B cell (primary cell): ENCODE data around the gene CUZD1. TPM values are rescaled to one million over a fixed set of nuclear protein-coding genes. Genes with fewer than 3 reads are reported as not detected.

Source experiments
- ATAC-seq: fragments of 200-7000 bp; cut with Tn5 transposase; one replicate; pipeline ENCODE4 v1.10.0; 2021; ENCODE audit warnings: low read depth, mild to moderate bottlenecking, moderate number of reproducible peaks, moderate library complexity
- CTCF ChIA-PET: fragments of 350-600 bp; sonication (Branson Sonifier 250); formaldehyde crosslinking; loops from one replicate; lab custom pipeline; 2021; ENCODE audit warnings: antibody characterized with exemption, inconsistent platforms; lab: Charles Lee
- POLR2A ChIA-PET: fragments of 350-600 bp; sonication (Branson Sonifier 250); formaldehyde crosslinking; loops from one replicate; lab custom pipeline; 2021; ENCODE audit warnings: antibody characterized with exemption; lab: Charles Lee
- DNase-seq: peaks from one replicate; pipeline ENCODE4 v3.0.0; 2013
- H2AFZ ChIP-seq: 2 replicates; pipeline ENCODE4 v1.6.1; 2012; ENCODE audit warnings: mild to moderate bottlenecking, low read depth, low read length; ENCODE audit not compliant: insufficient read depth, poor library complexity, severe bottlenecking
- H3K27ac ChIP-seq, 2 donors: 1 replicate in 1 of 2; 2 replicates in 1 of 2; pipeline ENCODE4 v1.5.1; 2012 to 2013; ENCODE audit warnings: low read length in 2 of 2, mild to moderate bottlenecking in 2 of 2, moderate library complexity in 1 of 2
- H3K27me3 ChIP-seq, 4 experiments: fragments of 200-600 bp in 1 of 4; sonication (generic) in 1 of 4; replicated peaks in 1 of 4; 1 replicate in 2 of 4; 2 replicates in 2 of 4; pipeline versions ENCODE4 v1.6.1 to v1.7.0; 2013 to 2016; ENCODE audit warnings: low read length in 3 of 4, mild to moderate bottlenecking in 2 of 4, mixed read lengths in 1 of 4, moderate library complexity in 1 of 4; ENCODE audit not compliant: insufficient read depth in 4 of 4, control insufficient read depth in 3 of 4; ENCODE audit errors: control extremely low read depth in 1 of 4
- H3K36me3 ChIP-seq, 2 experiments: replicated peaks in 1 of 2; 1 replicate in 1 of 2; 2 replicates in 1 of 2; pipeline versions ENCODE4 v1.6.1 to v1.7.1; 2013; ENCODE audit warnings: low read length in 1 of 2; ENCODE audit not compliant: insufficient read depth in 2 of 2, control insufficient read depth in 1 of 2; ENCODE audit errors: control extremely low read depth in 1 of 2, extremely low read depth in 1 of 2
- H3K4me1 ChIP-seq, 2 donors: fragments of 200-600 bp in 1 of 2; sonication (generic) in 1 of 2; 1 replicate in 1 of 2; 2 replicates in 1 of 2; pipeline versions ENCODE4 v1.5.1 to v1.6.1; 2013 to 2017; ENCODE audit warnings: low read length in 2 of 2; ENCODE audit not compliant: control insufficient read depth in 2 of 2, insufficient read depth in 2 of 2
- H3K4me2 ChIP-seq: replicated peaks from 2 replicates; pipeline ENCODE3; 2012; ENCODE audit warnings: mild to moderate bottlenecking, low read depth, low read length; ENCODE audit not compliant: poor library complexity, severe bottlenecking
- H3K4me3 ChIP-seq, 5 experiments: fragments of 200-600 bp in 1 of 5; sonication (generic) in 1 of 5; 1 replicate in 3 of 5; 2 replicates in 2 of 5; pipeline versions ENCODE4 v1.5.1 to v1.7.0; 2011 to 2016; ENCODE audit warnings: low read length in 4 of 5, mild to moderate bottlenecking in 4 of 5, low read depth in 2 of 5, control low read depth in 1 of 5, moderate library complexity in 1 of 5; ENCODE audit not compliant: insufficient read depth in 1 of 5; ENCODE audit errors: control extremely low read depth in 1 of 5, extremely low read depth in 1 of 5
- H3K79me2 ChIP-seq: fragments of 200-600 bp; sonication (generic); one replicate; pipeline ENCODE4 v1.6.0; 2016; ENCODE audit warnings: low read length; ENCODE audit not compliant: control insufficient read depth, insufficient read depth
- H3K9ac ChIP-seq: fragments of 200-600 bp; sonication (generic); 2 replicates; pipeline ENCODE4 v1.6.1; 2017; ENCODE audit warnings: mild to moderate bottlenecking, low read length, moderate library complexity
- H3K9me3 ChIP-seq, 3 donors: one replicate each; pipeline versions ENCODE4 v1.6.1 to v1.7.1; 2013; ENCODE audit warnings: low read length in 2 of 3; ENCODE audit not compliant: control insufficient read depth in 2 of 3, insufficient read depth in 1 of 3; ENCODE audit errors: control extremely low read depth in 1 of 3
- H4K20me1 ChIP-seq: 2 replicates; pipeline ENCODE4 v1.6.0; 2012; ENCODE audit warnings: mild to moderate bottlenecking, low read length; ENCODE audit not compliant: insufficient read depth, control insufficient read depth, poor library complexity, severe bottlenecking
- H3K27ac Mint-ChIP-seq: one replicate; pipeline ENCODE4 v1.8.0; 2021; ENCODE audit warnings: mixed read lengths
- H3K27me3 Mint-ChIP-seq: one replicate; pipeline ENCODE4 v1.8.0; 2021; ENCODE audit warnings: mixed read lengths
- H3K4me1 Mint-ChIP-seq: one replicate; pipeline ENCODE4 v1.8.0; 2021; ENCODE audit warnings: mixed read lengths
- H3K4me3 Mint-ChIP-seq: one replicate; pipeline ENCODE4 v1.8.0; 2021; ENCODE audit warnings: mixed read lengths
- H3K9me3 Mint-ChIP-seq: one replicate; pipeline ENCODE4 v1.8.0; 2022; ENCODE audit warnings: mixed read lengths; ENCODE audit not compliant: insufficient read depth
- EZH2 ChIP-seq: IDR thresholded peaks from 2 replicates; pipeline ENCODE4 v1.6.1; 2012; ENCODE audit warnings: borderline replicate concordance, low read depth, mild to moderate bottlenecking, moderate library complexity, low read length; ENCODE audit not compliant: insufficient read depth, poor library complexity, severe bottlenecking
- WGBS: methylation state at CpG from one replicate; pipeline ENCODE4 v1.1.5; 2013; ENCODE audit warnings: missing lambda C conversion rate; ENCODE audit not compliant: insufficient coverage; 5-methylcytosine and 5-hydroxymethylcytosine counted together
- intact Hi-C: fragments of 100-400 bp; cut with micrococcal nuclease; formaldehyde crosslinking; loops from one replicate; pipeline ENCODE4 v1.10.0; 2022
- polyA plus RNA-seq: library from polyadenylated mRNA; depleted of rRNA; stranded (reverse); fragments of >200 nt; gene quantifications from 2 replicates; pipeline ENCODE4 v1.2.3, GENCODE V29; 2012
- total RNA-seq, 2 donors: library from RNA; stranded (reverse); fragments of 120-200 nt in 1 of 2; gene quantifications; 1 replicate in 1 of 2; 2 replicates in 1 of 2; pipeline versions ENCODE4 v1.2.3 to v1.2.4, GENCODE V29; 2013 to 2022
- TF ChIP-seq, protein P1 (sequence below): fragments of 200-600 bp; IDR thresholded peaks from one replicate; pipeline ENCODE4 v1.8.0; 2022; ENCODE audit warnings: antibody characterized with exemption, mild to moderate bottlenecking

The CUZD1 gene
- total and polyA plus RNA-seq, 2 donors (not counting 1 experiment from before 2014, with no cell fraction given), result 2.1 to 3.3 TPM

DNA sequence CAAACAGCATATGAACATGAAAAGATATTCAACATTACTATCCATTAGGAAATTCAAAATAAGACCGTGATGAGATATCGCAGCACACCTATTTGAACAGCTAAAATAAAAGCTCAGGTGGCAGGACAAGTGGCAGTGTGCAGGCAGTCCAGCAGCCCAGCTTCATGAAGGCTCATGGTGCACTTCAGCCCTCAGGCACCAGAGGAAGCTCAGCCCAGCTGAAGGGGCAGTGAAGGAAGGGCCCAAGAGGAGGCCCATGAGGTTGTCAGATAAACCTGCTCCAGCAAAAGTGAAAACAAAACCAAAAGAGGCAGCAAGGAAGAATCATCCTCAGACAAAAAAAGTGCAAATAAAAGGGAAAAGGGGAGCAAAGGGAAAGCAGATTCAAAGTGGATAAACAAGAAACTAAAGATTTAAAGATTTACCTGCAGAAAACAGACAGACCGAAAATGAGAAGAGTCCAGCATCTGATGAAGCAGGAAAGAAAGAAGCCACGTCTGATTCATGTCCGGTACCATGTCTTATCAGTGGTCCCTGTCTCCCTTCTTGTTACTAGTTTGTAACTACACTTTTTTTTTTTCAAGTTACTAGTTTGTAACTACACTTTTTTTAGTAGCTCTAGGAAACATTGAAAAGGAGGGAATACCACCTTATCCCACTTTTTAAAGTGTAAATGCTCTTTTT is 48.7 kb upstream of the CUZD1 start:
- Histone ChIP-seq H3K36me3 (no peaks in the 10 kb centered on the region), H3K79me2 (no peaks in the 10 kb centered on the region), H3K9ac (no peak overlapping the region), H2AFZ (no peak overlapping the region), H3K4me2 (no peak overlapping the region), H3K4me3 (no peak overlapping the region), H3K4me1 (no peaks in the 10 kb centered on the region), H4K20me1 (no peaks in the 10 kb centered on the region), H3K27me3 (no peaks in the 10 kb centered on the region), H3K27ac (no peak overlapping the region), H3K9me3 (no peaks in the 10 kb centered on the region)
- Mint-ChIP-seq H3K27me3 (no peaks in the 10 kb centered on the region), H3K4me3 (no peak overlapping the region), H3K27ac (no peak overlapping the region), H3K4me1 (no peaks in the 10 kb centered on the region), H3K9me3 (no peaks in the 10 kb centered on the region)
- ChIA-PET CTCF (no interaction called here), POLR2A (no interaction called here)
- no peak for ATAC-seq
- intact Hi-C loops, result no loop called here
- no peak for DNase-seq
- WGBS, result 100% methylated on average over 3 of the region's 5 CpGs
- no peak for TF ChIP-seq EZH2
- TF ChIP-seq, protein P1, sequence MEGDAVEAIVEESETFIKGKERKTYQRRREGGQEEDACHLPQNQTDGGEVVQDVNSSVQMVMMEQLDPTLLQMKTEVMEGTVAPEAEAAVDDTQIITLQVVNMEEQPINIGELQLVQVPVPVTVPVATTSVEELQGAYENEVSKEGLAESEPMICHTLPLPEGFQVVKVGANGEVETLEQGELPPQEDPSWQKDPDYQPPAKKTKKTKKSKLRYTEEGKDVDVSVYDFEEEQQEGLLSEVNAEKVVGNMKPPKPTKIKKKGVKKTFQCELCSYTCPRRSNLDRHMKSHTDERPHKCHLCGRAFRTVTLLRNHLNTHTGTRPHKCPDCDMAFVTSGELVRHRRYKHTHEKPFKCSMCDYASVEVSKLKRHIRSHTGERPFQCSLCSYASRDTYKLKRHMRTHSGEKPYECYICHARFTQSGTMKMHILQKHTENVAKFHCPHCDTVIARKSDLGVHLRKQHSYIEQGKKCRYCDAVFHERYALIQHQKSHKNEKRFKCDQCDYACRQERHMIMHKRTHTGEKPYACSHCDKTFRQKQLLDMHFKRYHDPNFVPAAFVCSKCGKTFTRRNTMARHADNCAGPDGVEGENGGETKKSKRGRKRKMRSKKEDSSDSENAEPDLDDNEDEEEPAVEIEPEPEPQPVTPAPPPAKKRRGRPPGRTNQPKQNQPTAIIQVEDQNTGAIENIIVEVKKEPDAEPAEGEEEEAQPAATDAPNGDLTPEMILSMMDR, result no peak

DNA sequence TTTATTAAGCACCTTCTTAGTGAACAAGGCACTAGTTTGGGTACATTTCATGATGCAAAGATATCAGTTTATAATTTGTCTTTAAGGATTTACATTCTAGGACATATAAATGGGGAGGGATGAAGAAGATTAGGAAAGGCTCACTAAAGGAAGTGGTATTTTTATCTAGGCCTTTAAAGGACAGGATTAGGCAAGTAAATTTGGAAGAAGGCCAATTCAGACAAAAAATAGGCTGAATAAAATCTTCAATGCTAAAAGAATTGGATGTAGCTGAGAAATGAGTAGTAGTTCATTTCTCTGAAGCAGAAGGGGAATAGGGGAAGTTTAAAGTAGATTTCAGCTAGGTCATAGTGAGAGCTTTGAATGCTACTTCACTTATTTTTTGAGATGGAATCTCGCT is 38.5 kb upstream of the CUZD1 start:
- ATAC-seq (no peak), DNase-seq (no peak)
- Histone ChIP-seq H3K27me3 (no peaks in the 10 kb centered on the region), H3K9me3 (peaks cover 0 to 2% (median 0%) of the 10 kb centered on the region in 3 donors), H4K20me1 (no peaks in the 10 kb centered on the region), H3K36me3 (no peaks in the 10 kb centered on the region), H3K9ac (no peak overlapping the region), H2AFZ (no peak overlapping the region), H3K4me3 (no peak overlapping the region), H3K4me1 (peaks cover 5 to 8% of the 10 kb centered on the region in 2 donors), H3K27ac (no peak overlapping the region), H3K4me2 (no peak overlapping the region), H3K79me2 (peaks cover 2% of the 10 kb centered on the region)
- WGBS, result no CpG with 5 or more reads among the region's 1 CpG
- peaks cover 14% of the 10 kb centered on the region for H3K4me1 Mint-ChIP-seq
- ChIA-PET POLR2A (no interaction called here), CTCF (no interaction called here)
- intact Hi-C loops, result no loop called here
- no peak overlapping the region for H3K27ac Mint-ChIP-seq
- no peak overlapping the region for H3K4me3 Mint-ChIP-seq
- no peaks in the 10 kb centered on the region for H3K9me3 Mint-ChIP-seq
- no peak for TF ChIP-seq EZH2
- TF ChIP-seq, protein P1, result no peak
- no peaks in the 10 kb centered on the region for H3K27me3 Mint-ChIP-seq
